GM18907 (cell line): ENCODE measurements around the gene KCNC1.

Source experiments
- ATAC-seq: cut with Tn5 transposase; IDR thresholded peaks from one replicate; pipeline ENCODE4 v1.9.1; 2021; ENCODE audit warnings: mild to moderate bottlenecking, moderate library complexity; ENCODE audit not compliant: unreplicated experiment

Gene KCNC1

GRCh38 chr11:17736930-17737817 is 2.6 kb downstream of the KCNC1 start:
- ATAC-seq: no peak

GRCh38 chr11:17738151-17738973 is 3.8 kb downstream of the KCNC1 start:
- ATAC-seq: no peak

DNA sequence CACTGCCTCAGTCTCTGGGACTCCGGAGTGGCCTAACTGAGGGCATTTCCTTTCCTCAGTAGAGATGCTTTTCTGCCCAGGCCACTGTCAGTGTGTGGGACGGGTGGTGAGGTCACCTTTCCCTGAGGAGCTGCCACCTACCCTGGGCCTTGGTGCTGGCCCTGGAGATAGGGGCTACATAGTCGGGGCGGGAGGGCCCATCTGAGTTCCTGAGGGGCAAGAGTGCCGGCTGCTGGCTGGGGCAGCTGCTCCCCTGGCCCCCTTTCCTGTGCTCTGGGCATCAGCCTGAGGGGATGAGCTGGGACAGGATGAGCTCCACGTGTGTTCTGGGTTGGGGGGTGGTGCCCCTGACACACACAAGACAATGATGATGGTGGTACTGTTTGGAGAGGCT is 5.4 kb downstream of the KCNC1 start:
- ATAC-seq: no peak

GRCh38 chr11:17740649-17741235 is 6.2 kb downstream of the KCNC1 start:
- ATAC-seq: no peak

GRCh38 chr11:17741487-17741886 is 6.9 kb downstream of the KCNC1 start:
- no peak for ATAC-seq

GRCh38 chr11:17742019-17742418 is 7.4 kb downstream of the KCNC1 start:
- no peak for ATAC-seq

DNA sequence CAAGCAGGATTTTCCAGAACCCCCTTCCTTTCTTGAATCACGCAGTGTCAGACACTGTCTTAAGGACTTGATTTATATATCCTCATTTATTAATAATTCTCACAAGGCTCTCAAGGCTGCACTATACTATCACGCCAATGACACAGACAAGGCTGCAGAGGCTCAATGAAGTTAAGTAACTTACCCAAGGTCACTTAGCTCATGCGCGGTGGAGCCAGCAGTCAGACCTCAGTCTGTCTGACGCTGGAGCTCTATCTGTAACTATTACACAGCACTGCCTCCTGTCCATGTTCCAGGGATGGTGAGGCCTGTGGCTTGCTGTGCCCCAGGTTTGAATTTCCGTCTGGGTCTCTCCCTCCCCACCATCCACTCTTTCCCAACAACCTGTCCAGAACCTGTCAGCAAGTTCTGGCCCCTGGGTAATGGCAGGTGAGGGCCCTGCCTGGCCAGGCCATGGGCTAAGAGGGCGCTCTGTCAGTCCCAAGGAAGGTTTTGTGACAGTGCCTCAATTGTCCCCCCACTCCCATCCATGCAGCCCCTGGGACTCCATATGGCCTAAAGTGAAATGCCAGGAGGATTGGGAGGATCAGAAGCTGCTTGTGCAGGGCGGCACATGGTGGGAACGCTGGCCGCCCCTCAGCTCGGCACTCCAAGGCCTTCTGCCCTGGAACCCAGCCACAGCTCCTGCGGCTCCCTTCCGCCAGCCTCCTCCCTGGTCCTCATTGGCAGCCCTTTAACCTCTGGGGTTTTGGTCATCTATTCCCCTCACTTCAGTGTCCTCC is 8.6 kb downstream of the KCNC1 start:
- ATAC-seq: no peak

DNA sequence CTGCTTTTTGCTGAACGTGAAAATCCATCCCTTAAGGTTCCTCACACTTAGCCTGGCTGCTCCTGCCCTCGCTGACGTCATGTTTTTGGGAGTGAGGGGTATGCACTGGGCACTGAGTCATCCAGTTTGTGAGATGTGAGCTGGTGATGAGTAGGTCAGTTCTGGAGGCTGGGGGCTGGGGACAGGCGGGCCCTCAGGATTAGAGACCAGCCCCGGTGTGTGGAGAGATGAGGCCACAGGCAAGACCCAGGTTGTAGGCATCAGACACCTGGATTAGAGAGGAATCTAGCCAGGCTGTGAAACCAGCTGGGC is 9.2 kb downstream of the KCNC1 start:
- ATAC-seq: no peak

GRCh38 chr11:17744151-17744940 is 9.8 kb downstream of the KCNC1 start:
- ATAC-seq: no peak

DNA sequence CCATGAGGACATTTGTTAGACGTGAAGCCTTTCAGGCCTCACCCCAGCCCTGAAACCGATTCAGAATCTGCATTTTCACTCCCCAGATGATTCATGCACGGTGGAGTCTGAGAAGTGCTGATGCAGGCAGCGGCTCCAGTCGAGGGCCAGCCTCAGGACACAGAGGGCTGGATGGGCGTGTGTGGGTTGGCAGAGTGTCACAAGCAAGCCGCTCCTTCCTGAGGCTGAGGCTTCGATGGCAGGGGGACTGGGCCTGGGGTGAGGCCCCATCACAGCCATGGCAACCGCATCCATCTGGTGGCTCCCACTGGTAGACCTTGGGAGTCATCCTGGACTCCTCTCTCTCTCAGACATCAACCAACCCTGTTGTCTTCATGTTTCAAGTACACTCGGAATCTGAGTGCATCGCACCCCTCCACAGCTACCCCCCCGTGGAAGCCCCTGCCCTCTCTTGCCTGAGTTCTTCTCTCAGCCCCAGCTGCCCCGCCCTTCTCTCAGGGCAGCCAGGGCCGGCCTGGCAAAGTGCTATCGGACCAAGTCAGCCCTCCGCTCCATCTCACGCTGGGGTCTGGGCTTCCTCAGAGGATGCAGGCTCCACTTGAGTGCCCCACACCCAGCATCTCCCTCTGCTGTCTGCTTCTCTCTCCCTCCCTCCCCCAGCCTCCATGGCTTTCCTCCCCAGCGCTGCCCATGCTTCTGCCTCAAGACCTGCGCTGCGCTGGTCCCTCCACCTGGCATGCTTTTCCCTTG is 10.6 kb downstream of the KCNC1 start:
- no peak for ATAC-seq

DNA sequence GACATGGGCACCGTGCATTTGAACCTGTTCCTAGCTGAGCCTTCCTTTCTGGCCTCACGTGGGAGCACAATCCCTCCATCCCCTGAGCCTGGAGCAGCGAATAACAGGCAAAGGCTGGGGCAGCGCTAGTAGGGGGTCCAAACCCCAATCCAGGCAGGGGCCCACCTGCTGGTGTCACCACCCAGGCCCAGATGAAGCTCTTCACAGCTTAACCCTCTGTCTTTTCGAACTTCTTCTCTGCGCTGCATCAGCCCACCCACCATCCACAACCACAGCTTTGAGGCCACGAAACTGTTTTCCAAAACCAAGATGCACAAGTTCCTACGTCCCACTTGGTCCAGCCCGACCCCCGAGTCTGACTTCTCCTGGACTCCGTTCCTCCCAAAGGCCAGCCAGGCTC is 11.5 kb downstream of the KCNC1 start:
- ATAC-seq: no peak

- no peak for ATAC-seq
Observed at GRCh38 chr11:17747131-17747955, 12.8 kb downstream of the KCNC1 start.

DNA sequence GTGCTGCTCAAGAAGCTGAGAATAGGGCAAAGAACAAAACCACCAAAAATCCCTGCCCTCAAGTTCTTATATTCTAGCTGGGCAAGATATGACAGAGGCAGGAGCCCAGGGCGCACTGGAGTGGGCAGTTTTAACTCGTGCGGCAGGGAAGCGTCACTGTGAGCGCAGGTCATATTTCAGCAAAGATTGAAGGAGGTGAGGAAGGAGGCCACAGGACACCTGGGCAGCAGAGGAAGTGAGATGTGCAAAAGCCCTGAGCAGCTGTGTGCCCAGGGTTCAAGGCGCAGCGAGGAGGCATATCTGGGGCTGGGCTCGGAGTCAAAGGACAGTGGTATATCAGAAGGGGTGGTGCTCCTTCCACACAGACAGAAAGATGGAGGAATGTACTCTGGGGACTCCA is 13.5 kb downstream of the KCNC1 start:
- ATAC-seq: no peak

DNA sequence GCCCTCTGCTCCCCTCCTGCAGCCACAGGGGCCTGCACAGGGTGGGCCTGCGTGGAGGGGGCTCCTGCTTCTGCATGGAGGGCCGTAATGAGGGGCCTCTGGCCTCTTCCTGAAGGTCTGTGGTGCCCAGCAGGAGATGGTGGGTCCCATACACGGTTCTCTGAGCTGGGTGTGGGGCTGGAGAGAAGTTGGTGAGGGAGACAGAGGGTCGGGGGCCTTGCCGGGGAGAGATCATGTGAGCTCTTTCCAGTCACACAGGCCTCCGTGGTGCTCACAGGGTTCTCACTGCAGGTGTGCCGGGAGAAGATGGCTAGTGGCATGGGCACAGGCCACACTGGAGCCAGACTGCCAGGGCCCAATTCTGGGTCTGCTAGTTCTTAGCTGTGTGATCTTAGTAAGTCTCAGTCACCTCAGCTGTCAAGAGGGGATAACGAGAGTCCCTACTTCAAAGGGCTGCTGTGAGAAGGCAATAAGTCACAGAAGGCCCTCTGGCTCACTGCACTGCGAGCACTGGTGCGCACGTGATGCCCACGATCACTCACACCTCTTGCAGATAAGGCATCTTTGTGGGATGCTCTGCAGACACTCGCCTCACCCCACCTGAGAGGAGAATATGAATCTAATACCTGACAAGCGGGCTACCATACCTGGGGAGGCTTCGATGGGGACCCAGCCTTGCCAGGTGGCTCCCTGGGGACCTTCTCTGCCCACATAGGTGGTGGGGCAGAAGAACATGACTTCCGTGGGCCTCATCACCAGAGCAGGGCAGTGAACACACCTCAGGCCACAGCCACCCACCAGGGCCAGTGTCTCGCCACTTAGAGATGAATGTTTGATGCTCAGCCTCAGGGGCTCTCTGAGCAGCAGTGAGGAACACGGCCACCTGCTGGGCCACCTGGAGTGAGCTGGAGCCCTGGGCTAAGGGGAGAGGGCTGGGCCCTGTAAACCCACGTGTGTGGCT is 14.5 kb downstream of the KCNC1 start:
- ATAC-seq: no peak

- no peak for ATAC-seq
Observed at GRCh38 chr11:17750013-17750800, 15.6 kb downstream of the KCNC1 start.

DNA sequence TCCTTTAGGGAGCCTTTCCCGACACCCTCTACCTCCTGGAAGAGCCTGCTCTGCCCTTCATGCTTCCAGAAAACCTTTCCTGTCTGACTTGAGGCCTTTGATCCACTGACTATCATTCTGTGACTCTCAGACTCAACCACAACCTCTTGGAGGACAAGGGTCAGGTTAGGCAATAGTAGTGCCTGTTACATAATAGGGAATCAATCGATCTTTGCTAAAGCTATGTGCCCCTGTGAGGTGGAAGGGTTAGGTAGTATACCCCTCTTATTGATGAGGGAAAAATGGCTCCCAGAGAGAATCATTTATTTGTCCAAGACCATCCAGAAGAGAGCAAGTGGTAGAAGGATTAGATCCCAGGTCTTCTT is 16.2 kb downstream of the KCNC1 start:
- no peak for ATAC-seq

DNA sequence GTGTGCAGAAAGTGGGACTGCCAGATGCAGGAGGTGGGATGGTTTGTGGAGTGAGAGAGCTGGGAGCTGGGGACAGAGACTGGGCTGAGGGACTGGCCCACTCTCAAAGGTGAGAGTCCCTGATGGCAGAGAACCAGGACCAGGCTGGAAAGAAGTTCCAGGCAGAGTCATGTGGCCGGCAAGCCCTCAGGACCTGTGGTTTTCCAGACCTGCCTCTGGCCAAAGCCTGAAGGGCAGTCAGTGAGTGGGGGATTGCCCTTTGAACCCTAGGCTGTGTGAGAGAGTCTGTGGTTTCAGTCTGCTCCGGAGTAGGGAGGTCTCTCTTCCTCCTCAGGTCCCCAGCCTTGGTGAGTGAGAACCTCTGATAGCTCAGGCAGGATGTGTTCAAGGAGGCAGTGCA is 17.0 kb downstream of the KCNC1 start:
- ATAC-seq: no peak
